Endothelial cell of umbilical vein (primary cell): Measurements from ENCODE around the gene PROZ. TPM values are rescaled to one million over a fixed set of nuclear protein-coding genes. Genes with fewer than 3 reads are reported as not detected.

Experiments
- BruUV-seq: library from RNA; stranded (reverse); fragments of 400-500 nt; replicated peaks from 2 replicates; lab custom pipeline; 2021; lab: Mats Ljungman, UMichigan
- CTCF ChIA-PET: fragments of 300-600, 350-600 bp; sonication (Branson Sonifier 250); formaldehyde crosslinking; loops from one replicate; lab custom pipeline; 2021; ENCODE audit warnings: antibody characterized with exemption, inconsistent platforms; lab: Charles Lee
- POLR2A ChIA-PET: fragments of 300-600, 350-600 bp; sonication (Branson Sonifier 250); formaldehyde crosslinking; loops from one replicate; lab custom pipeline; 2021; ENCODE audit warnings: antibody characterized with exemption, inconsistent platforms; lab: Charles Lee
- DNase-seq: peaks from one replicate; pipeline ENCODE4 v3.0.0-alpha.2; 2011; ENCODE audit warnings: low read depth, low spot score
- FAIRE-seq: peaks from 2 replicates; lab custom pipeline; 2011; peaks lifted over from hg19 to GRCh38; lab: Jason Lieb, UNC
- H2AFZ ChIP-seq: 2 replicates; pipeline ENCODE4 v1.6.0; 2012; ENCODE audit warnings: low read depth, low read length, control low read depth, inconsistent platforms
- H3K27ac ChIP-seq: 2 replicates; pipeline ENCODE4 v1.5.1; 2011; ENCODE audit warnings: low read depth, mild to moderate bottlenecking, control low read depth, low read length, moderate library complexity; ENCODE audit not compliant: insufficient read depth
- H3K27me3 ChIP-seq, 2 experiments: 2 replicates each; pipeline versions ENCODE4 v1.6.0 to v1.6.1; 2011; ENCODE audit warnings: low read length in 2 of 2, mixed read lengths in 1 of 2; ENCODE audit not compliant: control insufficient read depth in 2 of 2, insufficient read depth in 2 of 2
- H3K36me3 ChIP-seq, 2 experiments: 2 replicates in 1 of 2; 3 replicates in 1 of 2; pipeline ENCODE4 v1.5.1; 2011; ENCODE audit warnings: low read length in 2 of 2, mild to moderate bottlenecking in 1 of 2, moderate library complexity in 1 of 2; ENCODE audit not compliant: control insufficient read depth in 2 of 2, insufficient read depth in 2 of 2; ENCODE audit errors: extremely low read depth in 1 of 2
- H3K4me1 ChIP-seq: 3 replicates; pipeline ENCODE4 v1.5.1; 2011; ENCODE audit warnings: mild to moderate bottlenecking, low read length; ENCODE audit not compliant: control insufficient read depth, insufficient read depth; ENCODE audit errors: extremely low read depth
- H3K4me2 ChIP-seq: 2 replicates; pipeline ENCODE4 v1.6.1; 2011; ENCODE audit warnings: low read length, control low read depth, mixed read lengths; ENCODE audit not compliant: insufficient read depth
- H3K4me3 ChIP-seq, 3 experiments: fragments of 200-600 bp in 1 of 3; sonication (generic), shearing (Covaris generic) in 1 of 3; replicated peaks in 1 of 3; 2 replicates each; pipeline ENCODE4 v1.5.1; 2011 to 2016; ENCODE audit warnings: control low read depth in 3 of 3, low read length in 3 of 3, mild to moderate bottlenecking in 2 of 3, inconsistent platforms in 1 of 3, low read depth in 1 of 3, moderate library complexity in 1 of 3; ENCODE audit not compliant: insufficient read depth in 1 of 3
- H3K79me2 ChIP-seq: 2 replicates; pipeline ENCODE4 v1.6.0; 2012; ENCODE audit warnings: low read length, inconsistent platforms; ENCODE audit not compliant: control insufficient read depth, insufficient read depth
- H3K9ac ChIP-seq: replicated peaks from 2 replicates; pipeline ENCODE3; 2011; ENCODE audit warnings: low read length, control low read depth; ENCODE audit not compliant: insufficient read depth; ENCODE audit errors: extremely low read depth
- H3K9me1 ChIP-seq: replicated peaks from 3 replicates; pipeline ENCODE4 v1.6.0; 2011; ENCODE audit warnings: mild to moderate bottlenecking, low read length; ENCODE audit not compliant: control insufficient read depth, insufficient read depth; ENCODE audit errors: extremely low read depth
- H3K9me3 ChIP-seq: replicated peaks from 2 replicates; pipeline ENCODE4 v1.5.1; 2012; ENCODE audit warnings: low read length, inconsistent platforms; ENCODE audit not compliant: control insufficient read depth, insufficient read depth
- H4K20me1 ChIP-seq: replicated peaks from 2 replicates; pipeline ENCODE3; 2011; ENCODE audit warnings: mild to moderate bottlenecking, low read length; ENCODE audit not compliant: control insufficient read depth, insufficient read depth; ENCODE audit errors: extremely low read depth
- EZH2 ChIP-seq: IDR thresholded peaks from 2 replicates; pipeline ENCODE4 v1.6.1; 2012; ENCODE audit warnings: borderline replicate concordance, low read depth, mild to moderate bottlenecking, moderate library complexity, low read length, inconsistent platforms; ENCODE audit not compliant: severe bottlenecking
- FOS ChIP-seq: IDR thresholded peaks from 2 replicates; pipeline ENCODE4 v1.6.1; 2011; ENCODE audit warnings: mild to moderate bottlenecking, low read length, moderate library complexity, borderline replicate concordance; ENCODE audit not compliant: insufficient read depth
- GATA2 ChIP-seq: IDR thresholded peaks from 2 replicates; pipeline ENCODE4 v1.7.0; 2011; ENCODE audit warnings: low read depth, mild to moderate bottlenecking, moderate library complexity, mixed read lengths, low read length; ENCODE audit not compliant: insufficient read length, insufficient read depth
- JUN ChIP-seq: IDR thresholded peaks from 2 replicates; pipeline ENCODE4 v1.6.1; 2011; ENCODE audit warnings: borderline replicate concordance, low read depth; ENCODE audit not compliant: insufficient read length, insufficient read depth
- MYC ChIP-seq: IDR thresholded peaks from one replicate; pipeline ENCODE4 v1.6.1; 2011; ENCODE audit warnings: mild to moderate bottlenecking, low read depth, low read length
- POLR2A ChIP-seq: IDR thresholded peaks from 2 replicates; pipeline ENCODE4 v1.6.1; 2012; ENCODE audit warnings: low read depth, mild to moderate bottlenecking, control low read depth, low read length
- POLR2AphosphoS5 ChIP-seq: IDR thresholded peaks from 2 replicates; pipeline ENCODE4 v1.6.1; 2012; ENCODE audit warnings: low read depth, mild to moderate bottlenecking, control low read depth, low read length, moderate library complexity; ENCODE audit not compliant: insufficient read depth
- dilution Hi-C: fragments of 300-500 bp; cut with MboI; formaldehyde crosslinking; loops from one replicate; pipeline ENCODE4 v1.15.0; 2019; ENCODE audit warnings: low sequenced_read_pairs; ENCODE audit not compliant: extremely low pct_ligation_motif_present
- intact Hi-C: fragments of 100-400 bp; cut with micrococcal nuclease; formaldehyde crosslinking; loops from one replicate; pipeline ENCODE4 v1.10.0; 2022
- polyA plus RNA-seq, 4 experiments: library from polyadenylated mRNA; depleted of rRNA in 3 of 4; stranded (reverse) in 3 of 4; unstranded in 1 of 4; fragments of >200 nt; gene quantifications; 2 replicates each; pipeline versions ENCODE4 v1.2.1 to v1.2.3, GENCODE V29; 2011 to 2012; ENCODE audit warnings: missing spikeins in 1 of 4
- total RNA-seq: library from RNA; stranded (reverse); gene quantifications from 2 replicates; pipeline ENCODE4 v1.2.3, GENCODE V29; 2021
- TF ChIP-seq, protein P1 (sequence below): IDR thresholded peaks from 2 replicates; pipeline ENCODE4 v1.6.1; 2011; ENCODE audit not compliant: insufficient read depth, insufficient read length
- TF ChIP-seq, protein P2 (sequence below), 2 donors: IDR thresholded peaks; 1 replicate in 1 of 2; 2 replicates in 1 of 2; pipeline ENCODE4 v1.5.1; 2011; ENCODE audit warnings: low read length in 2 of 2, mild to moderate bottlenecking in 2 of 2, moderate library complexity in 2 of 2, control low read depth in 1 of 2, inconsistent platforms in 1 of 2, low read depth in 1 of 2; ENCODE audit not compliant: insufficient read depth in 1 of 2; ENCODE audit errors: extremely low read depth in 1 of 2

Gene PROZ
- total and polyA plus RNA-seq, 2 donors (not counting 3 experiments of a cell fraction or from before 2014, with no cell fraction given), result not detected

DNA sequence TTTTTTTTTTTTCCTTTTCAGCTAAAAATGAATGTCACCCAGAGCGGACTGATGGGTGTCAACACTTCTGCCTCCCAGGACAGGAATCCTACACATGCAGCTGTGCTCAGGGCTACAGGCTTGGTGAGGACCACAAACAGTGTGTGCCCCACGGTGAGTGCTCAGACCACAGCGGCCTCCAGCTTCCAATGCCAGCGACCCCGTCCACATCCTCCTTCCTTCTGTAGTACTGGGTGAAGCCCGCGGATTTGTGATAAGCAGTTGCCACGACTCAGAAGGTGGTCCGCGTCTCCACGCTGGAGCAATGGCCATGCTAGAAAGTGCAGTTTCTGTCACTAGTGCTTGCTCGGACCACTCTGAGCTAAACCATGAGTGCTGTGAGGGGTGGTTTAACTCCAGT, 6.0 kb downstream of the PROZ start:
- dilution Hi-C loops, result no loop called here
- FAIRE-seq, result no peak
- Histone ChIP-seq H3K27me3 (peaks cover 0 to 2% of the 10 kb centered on the region in 2 experiments), H3K4me3 (no peak overlapping the region), H3K9ac (no peak overlapping the region), H3K79me2 (no peaks in the 10 kb centered on the region), H3K36me3 (no peaks in the 10 kb centered on the region), H3K9me1 (no peaks in the 10 kb centered on the region), H3K4me1 (peaks cover 6% of the 10 kb centered on the region), H2AFZ (no peak overlapping the region), H4K20me1 (no peaks in the 10 kb centered on the region), H3K27ac (no peak overlapping the region), H3K9me3 (no peaks in the 10 kb centered on the region), H3K4me2 (no peak overlapping the region)
- BruUV-seq, result no TSS peak
- CTCF ChIA-PET, result no interaction called here
- DNase-seq, result no peak
- intact Hi-C loops, result no loop called here
- POLR2A ChIA-PET, result no interaction called here
- no peak for TF ChIP-seq GATA2
- no peak for TF ChIP-seq FOS
- TF ChIP-seq EZH2, result no peak
- no peak for TF ChIP-seq POLR2AphosphoS5
- TF ChIP-seq, protein P1, sequence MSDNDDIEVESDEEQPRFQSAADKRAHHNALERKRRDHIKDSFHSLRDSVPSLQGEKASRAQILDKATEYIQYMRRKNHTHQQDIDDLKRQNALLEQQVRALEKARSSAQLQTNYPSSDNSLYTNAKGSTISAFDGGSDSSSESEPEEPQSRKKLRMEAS, result no peak

DNA sequence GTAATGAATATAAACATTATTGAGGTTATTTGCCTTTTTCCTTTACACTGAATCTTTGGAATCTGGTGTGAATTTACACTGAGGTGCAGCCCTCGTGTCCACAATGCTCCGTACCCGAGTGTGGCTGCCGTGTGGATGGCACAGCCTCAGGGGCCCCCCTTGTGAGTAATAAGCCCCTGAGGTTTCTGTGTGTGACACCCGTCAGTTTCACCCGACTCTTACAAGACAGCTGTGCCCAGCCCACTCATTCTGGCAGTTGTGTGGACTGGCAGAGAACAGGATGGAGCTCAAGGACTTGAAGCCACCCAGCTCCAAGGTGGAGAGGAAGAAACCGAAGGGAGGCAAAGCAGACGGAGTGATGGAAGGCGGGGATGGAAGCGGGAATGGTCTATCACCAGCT, 7.8 kb downstream of the PROZ start:
- Histone ChIP-seq H3K79me2 (no peaks in the 10 kb centered on the region), H3K36me3 (no peaks in the 10 kb centered on the region), H3K4me3 (no peak overlapping the region), H3K27ac (no peak overlapping the region), H2AFZ (no peak overlapping the region), H3K4me1 (peaks cover 22% of the 10 kb centered on the region), H4K20me1 (no peaks in the 10 kb centered on the region), H3K4me2 (no peak overlapping the region), H3K27me3 (peaks cover 0 to 2% of the 10 kb centered on the region in 2 experiments), H3K9ac (no peak overlapping the region), H3K9me3 (no peaks in the 10 kb centered on the region), H3K9me1 (no peaks in the 10 kb centered on the region)
- ChIA-PET POLR2A (no interaction called here), CTCF (no interaction called here)
- no peak for DNase-seq
- intact Hi-C loops (no loop called here), dilution Hi-C loops (no loop called here)
- TF ChIP-seq EZH2 (no peak), JUN (no peak), POLR2AphosphoS5 (no peak), FOS (no peak), POLR2A (no peak), MYC (no peak), GATA2 (no peak)
- TF ChIP-seq, protein P1, result no peak
- TF ChIP-seq, protein P2, sequence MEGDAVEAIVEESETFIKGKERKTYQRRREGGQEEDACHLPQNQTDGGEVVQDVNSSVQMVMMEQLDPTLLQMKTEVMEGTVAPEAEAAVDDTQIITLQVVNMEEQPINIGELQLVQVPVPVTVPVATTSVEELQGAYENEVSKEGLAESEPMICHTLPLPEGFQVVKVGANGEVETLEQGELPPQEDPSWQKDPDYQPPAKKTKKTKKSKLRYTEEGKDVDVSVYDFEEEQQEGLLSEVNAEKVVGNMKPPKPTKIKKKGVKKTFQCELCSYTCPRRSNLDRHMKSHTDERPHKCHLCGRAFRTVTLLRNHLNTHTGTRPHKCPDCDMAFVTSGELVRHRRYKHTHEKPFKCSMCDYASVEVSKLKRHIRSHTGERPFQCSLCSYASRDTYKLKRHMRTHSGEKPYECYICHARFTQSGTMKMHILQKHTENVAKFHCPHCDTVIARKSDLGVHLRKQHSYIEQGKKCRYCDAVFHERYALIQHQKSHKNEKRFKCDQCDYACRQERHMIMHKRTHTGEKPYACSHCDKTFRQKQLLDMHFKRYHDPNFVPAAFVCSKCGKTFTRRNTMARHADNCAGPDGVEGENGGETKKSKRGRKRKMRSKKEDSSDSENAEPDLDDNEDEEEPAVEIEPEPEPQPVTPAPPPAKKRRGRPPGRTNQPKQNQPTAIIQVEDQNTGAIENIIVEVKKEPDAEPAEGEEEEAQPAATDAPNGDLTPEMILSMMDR (IDR thresholded peaks at IDR 0.05; ENCODE audit: extremely low read depth in 1 of 2, insufficient read depth in 1 of 2, low read depth in 1 of 2, low read length in 2 of 2), result no peak
- no peak for FAIRE-seq
- no TSS peak for BruUV-seq
